A673 (cell line): ENCODE measurements around the gene CDR2L.

ENCODE experiments used
- CTCF ChIP-seq: fragments of 300-800, 200-600 bp; sonication (generic); conservative IDR thresholded peaks from 2 replicates; pipeline ENCODE4 v1.5.1; 2017; ENCODE audit warnings: low read depth, mild to moderate bottlenecking, antibody characterized with exemption, low read length, moderate library complexity, mixed read lengths
- EZH2 ChIP-seq: fragments of 200-600 bp; sonication (generic); IDR thresholded peaks from 2 replicates; pipeline ENCODE4 v1.6.1; 2017; ENCODE audit warnings: borderline replicate concordance, low read depth, mild to moderate bottlenecking, mixed read lengths, antibody characterized with exemption, low read length; ENCODE audit not compliant: poor library complexity, severe bottlenecking

- TF ChIP-seq CTCF (no peak), EZH2 (no peak)
Observed at GRCh38 chr17:74998783-74999182, 11.4 kb downstream of the CDR2L start.
